ENCODE data around the gene SFXN3.
A peak's percentile ranks its signal among the peaks of the same experiment; 100 is the strongest.

The SFXN3 gene

DNA sequence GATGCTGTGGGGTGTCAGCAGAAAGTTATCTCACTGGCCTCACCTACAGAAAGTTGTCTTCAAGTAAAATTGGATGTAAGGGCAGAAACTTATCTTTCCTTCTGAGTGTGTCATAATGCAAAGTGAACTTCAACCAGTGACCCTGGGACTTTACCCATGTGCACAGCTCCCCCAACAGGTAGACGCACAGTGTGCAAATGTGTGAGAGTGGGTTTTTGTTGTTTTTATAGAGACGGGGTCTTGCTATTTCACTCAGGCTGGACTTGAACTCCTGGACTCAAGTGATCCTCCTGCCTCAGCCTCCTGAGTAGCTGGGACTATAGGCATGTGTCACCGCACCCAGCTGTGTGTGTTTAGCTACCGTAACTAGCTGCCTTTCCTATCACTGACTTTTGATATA, 24.4 kb downstream of the SFXN3 start:
- Histone ChIP-seq H3K4me3 (ENCODE audit: low read depth in 1 of 2, low read length in 2 of 2) (no peak overlapping the region), H3K9me3 (ENCODE audit: insufficient read depth, low read length, severe bottlenecking) (no peaks in the 10 kb centered on the region), H3K27me3 (ENCODE audit: insufficient read depth, low read length, poor library complexity) (no peaks in the 10 kb centered on the region), H3K79me2 (ENCODE audit: insufficient read depth, low read length) (peaks cover 97% of the 10 kb centered on the region), H3K36me3 (ENCODE audit: insufficient read depth, low read length) (peaks cover 58% of the 10 kb centered on the region), H3K27ac (ENCODE audit: low read length) (no peak overlapping the region), H4K20me1 (ENCODE audit: insufficient read depth, low read length) (peaks cover 58% of the 10 kb centered on the region), H3K4me2 (ENCODE audit: insufficient read depth, low read length) (peak overlapping the region; percentile 77; the same call in 1 of the 2 replicates), H3K4me1 (ENCODE audit: insufficient read depth, low read length) (peaks cover 59% of the 10 kb centered on the region), H3K9ac (ENCODE audit: low read depth, low read length) (no peak overlapping the region), H2AFZ (ENCODE audit: low read depth, low read length) (no peak overlapping the region)
- TF ChIP-seq EZH2 (IDR thresholded peaks at IDR 0.05; ENCODE audit: borderline replicate concordance, low read depth, low read length, severe bottlenecking) = no peak
- TF ChIP-seq, protein P1, sequence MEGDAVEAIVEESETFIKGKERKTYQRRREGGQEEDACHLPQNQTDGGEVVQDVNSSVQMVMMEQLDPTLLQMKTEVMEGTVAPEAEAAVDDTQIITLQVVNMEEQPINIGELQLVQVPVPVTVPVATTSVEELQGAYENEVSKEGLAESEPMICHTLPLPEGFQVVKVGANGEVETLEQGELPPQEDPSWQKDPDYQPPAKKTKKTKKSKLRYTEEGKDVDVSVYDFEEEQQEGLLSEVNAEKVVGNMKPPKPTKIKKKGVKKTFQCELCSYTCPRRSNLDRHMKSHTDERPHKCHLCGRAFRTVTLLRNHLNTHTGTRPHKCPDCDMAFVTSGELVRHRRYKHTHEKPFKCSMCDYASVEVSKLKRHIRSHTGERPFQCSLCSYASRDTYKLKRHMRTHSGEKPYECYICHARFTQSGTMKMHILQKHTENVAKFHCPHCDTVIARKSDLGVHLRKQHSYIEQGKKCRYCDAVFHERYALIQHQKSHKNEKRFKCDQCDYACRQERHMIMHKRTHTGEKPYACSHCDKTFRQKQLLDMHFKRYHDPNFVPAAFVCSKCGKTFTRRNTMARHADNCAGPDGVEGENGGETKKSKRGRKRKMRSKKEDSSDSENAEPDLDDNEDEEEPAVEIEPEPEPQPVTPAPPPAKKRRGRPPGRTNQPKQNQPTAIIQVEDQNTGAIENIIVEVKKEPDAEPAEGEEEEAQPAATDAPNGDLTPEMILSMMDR (IDR thresholded peaks at IDR 0.05; ENCODE audit: borderline replicate concordance, extremely low read depth, low read length, poor library complexity, severe bottlenecking) = peak; percentile 49
- no peak for DNase-seq
- ATAC-seq (ENCODE audit: insufficient read depth, low read depth) = no peak

DNA sequence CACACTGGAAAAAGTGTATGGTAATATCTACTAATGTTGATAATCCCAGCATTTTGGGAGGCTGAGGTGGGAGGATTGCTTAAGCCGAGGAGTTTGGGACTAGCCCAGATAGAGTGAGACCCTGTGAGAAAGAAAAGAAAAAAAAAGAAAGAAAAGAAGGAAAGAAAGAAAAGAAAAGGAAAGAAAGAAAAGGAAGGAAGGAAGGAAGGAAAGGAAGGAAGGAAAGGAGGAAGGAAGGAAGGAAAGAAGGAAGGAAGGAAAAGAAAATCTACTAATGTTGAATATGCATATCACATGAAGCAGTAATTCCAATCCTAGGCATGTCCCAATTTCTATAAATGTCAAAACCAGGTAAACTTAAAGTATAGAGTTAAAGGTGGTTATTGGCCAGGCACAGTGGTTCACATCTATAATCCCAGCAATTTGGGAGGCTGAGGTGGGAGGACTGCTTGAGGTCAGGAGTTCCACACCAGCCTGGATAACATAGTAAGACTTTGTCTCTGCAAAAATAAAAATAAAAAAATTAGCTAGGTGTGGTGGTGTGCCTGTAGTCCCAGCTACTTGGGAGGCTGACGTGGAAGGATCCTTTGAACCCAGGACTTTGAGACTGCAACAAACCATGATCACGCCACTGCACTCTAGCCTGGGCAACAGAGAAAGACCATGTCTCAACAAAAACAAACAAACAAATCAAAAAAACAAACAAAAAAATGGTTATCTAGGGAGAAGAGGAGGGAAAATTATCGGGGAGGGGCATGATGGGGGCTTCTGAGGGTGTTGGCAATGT, 25.5 kb downstream of the SFXN3 start:
- no peak for ATAC-seq (ENCODE audit: insufficient read depth, low read depth)

DNA sequence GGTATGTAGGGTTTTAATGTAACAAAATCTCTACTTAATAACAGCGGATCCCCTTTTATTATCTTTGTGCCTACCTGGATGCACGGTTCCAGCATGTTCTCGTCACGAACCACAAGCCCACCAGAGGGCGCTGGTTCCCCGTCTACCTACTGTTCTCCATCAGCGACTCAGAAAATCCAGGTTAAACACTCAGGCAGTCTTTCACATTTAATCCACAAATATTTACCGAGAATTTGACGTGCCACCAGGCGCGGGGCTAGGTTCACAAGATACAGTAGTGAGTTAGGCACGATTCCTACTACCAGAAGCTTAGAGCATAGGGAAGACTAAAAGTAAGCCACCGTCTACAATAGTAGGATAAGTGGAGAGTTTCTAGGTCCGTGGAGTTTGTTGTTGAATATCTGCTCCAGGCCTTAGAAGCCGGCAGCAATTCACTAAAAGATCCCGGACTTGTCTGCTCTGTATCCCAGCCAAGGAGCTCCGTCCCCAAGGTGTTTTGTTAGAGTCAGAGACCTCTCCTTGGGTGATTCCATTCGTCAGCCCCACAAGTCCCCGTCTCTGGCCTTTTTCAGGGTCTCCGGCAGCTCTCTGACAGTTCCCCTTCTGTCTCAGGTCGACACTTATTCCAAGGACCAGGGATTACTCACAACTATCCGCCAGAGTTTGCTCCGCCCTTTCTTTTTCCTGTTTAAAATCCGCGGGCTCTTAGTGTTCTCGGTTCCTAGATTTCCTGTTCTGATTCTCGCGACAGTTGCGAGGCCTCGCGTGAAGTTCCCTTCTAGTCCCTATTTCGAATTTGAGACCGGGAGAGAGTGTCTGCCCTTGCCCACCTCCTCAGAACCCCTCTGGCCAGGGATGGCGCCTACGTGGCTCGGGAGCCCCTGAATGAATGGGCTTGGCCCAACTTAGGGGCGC, 29.3 kb downstream of the SFXN3 start:
- peaks cover 69% of the 10 kb centered on the region for H3K4me1 ChIP-seq (ENCODE audit: insufficient read depth, low read length)
- TF ChIP-seq, protein P1 (IDR thresholded peaks at IDR 0.05; ENCODE audit: borderline replicate concordance, extremely low read depth, low read length, poor library complexity, severe bottlenecking) = peak; percentile 93
- TF ChIP-seq EZH2 (IDR thresholded peaks at IDR 0.05; ENCODE audit: borderline replicate concordance, low read depth, low read length, severe bottlenecking) = no peak

More for the DNA sequence above, 25.5 kb downstream of the SFXN3 start:
- peaks cover 86% of the 10 kb centered on the region for H3K79me2 ChIP-seq (ENCODE audit: insufficient read depth, low read length)
- H3K9ac ChIP-seq (ENCODE audit: low read depth, low read length) = peak overlapping the region; percentile 16; the same call in 1 of the 2 replicates
- H3K27me3 ChIP-seq (ENCODE audit: insufficient read depth, low read length, poor library complexity) = no peaks in the 10 kb centered on the region
- no peak for DNase-seq
- H3K4me2 ChIP-seq (ENCODE audit: insufficient read depth, low read length) = peak overlapping the region; percentile 77
- H3K27ac ChIP-seq (ENCODE audit: low read length) = no peak overlapping the region
- H3K4me3 ChIP-seq (ENCODE audit: low read depth in 1 of 2, low read length in 2 of 2) = peak overlapping the region in 1 of 2 experiments; percentile 35; a peak in 1 of 4 replicates
- TF ChIP-seq, protein P1 (IDR thresholded peaks at IDR 0.05; ENCODE audit: borderline replicate concordance, extremely low read depth, low read length, poor library complexity, severe bottlenecking) = no peak
- TF ChIP-seq EZH2 (IDR thresholded peaks at IDR 0.05; ENCODE audit: borderline replicate concordance, low read depth, low read length, severe bottlenecking) = no peak
- no peak overlapping the region for H2AFZ ChIP-seq (ENCODE audit: low read depth, low read length)
- H3K36me3 ChIP-seq (ENCODE audit: insufficient read depth, low read length) = peaks cover 52% of the 10 kb centered on the region
- no peaks in the 10 kb centered on the region for H3K9me3 ChIP-seq (ENCODE audit: insufficient read depth, low read length, severe bottlenecking)
- peaks cover 51% of the 10 kb centered on the region for H4K20me1 ChIP-seq (ENCODE audit: insufficient read depth, low read length)
- peaks cover 64% of the 10 kb centered on the region for H3K4me1 ChIP-seq (ENCODE audit: insufficient read depth, low read length)

More for the DNA sequence above, 29.3 kb downstream of the SFXN3 start:
- H2AFZ ChIP-seq (ENCODE audit: low read depth, low read length) = peak overlapping the region; percentile 97
- no peaks in the 10 kb centered on the region for H3K27me3 ChIP-seq (ENCODE audit: insufficient read depth, low read length, poor library complexity)
- H3K9ac ChIP-seq (ENCODE audit: low read depth, low read length) = peak overlapping the region; percentile 92
- H4K20me1 ChIP-seq (ENCODE audit: insufficient read depth, low read length) = peaks cover 29% of the 10 kb centered on the region
- H3K4me2 ChIP-seq (ENCODE audit: insufficient read depth, low read length) = peak overlapping the region; percentile 77
- H3K9me3 ChIP-seq (ENCODE audit: insufficient read depth, low read length, severe bottlenecking) = no peaks in the 10 kb centered on the region
- ATAC-seq (ENCODE audit: insufficient read depth, low read depth) = peak; percentile 62
- DNase-seq = peak; percentile 92
- peaks cover 57% of the 10 kb centered on the region for H3K79me2 ChIP-seq (ENCODE audit: insufficient read depth, low read length)
- peak overlapping the region; percentile 67 to 71 for H3K4me3 ChIP-seq (ENCODE audit: low read depth in 1 of 2, low read length in 2 of 2)
- H3K27ac ChIP-seq (ENCODE audit: low read length) = peak overlapping the region; percentile 99
- H3K36me3 ChIP-seq (ENCODE audit: insufficient read depth, low read length) = peaks cover 32% of the 10 kb centered on the region

All from DND-41 (cell line).